ENCODE data around the gene FOXRED1. TPM values are rescaled to one million over a fixed set of nuclear protein-coding genes. Genes with fewer than 3 reads are reported as not detected.

Gene FOXRED1
- total and polyA plus RNA-seq, 2 donors (not counting 1 experiment from before 2014, with no cell fraction given): 26.1 to 46.0 TPM

- H3K4me1 ChIP-seq (ENCODE audit: control insufficient read depth in 2 of 2, insufficient read depth in 2 of 2, low read length in 2 of 2): peaks cover 17 to 31% of the 10 kb centered on the region in 2 donors
- Mint-ChIP-seq H3K4me3 (peak overlapping the region; percentile 100), H3K27ac (peak overlapping the region; percentile 95), H3K4me1 (peaks cover 44% of the 10 kb centered on the region), H3K9me3 (ENCODE audit: insufficient read depth) (no peaks in the 10 kb centered on the region), H3K27me3 (no peaks in the 10 kb centered on the region)
- H2AFZ ChIP-seq (ENCODE audit: insufficient read depth, low read depth, low read length, poor library complexity, severe bottlenecking): no peak overlapping the region
- no peaks in the 10 kb centered on the region for H3K27me3 ChIP-seq (replicated peaks in 1 of 4; ENCODE audit: control extremely low read depth in 1 of 4, control insufficient read depth in 3 of 4, insufficient read depth in 4 of 4, low read length in 3 of 4)
- peaks cover 21% of the 10 kb centered on the region for H3K79me2 ChIP-seq (ENCODE audit: control insufficient read depth, insufficient read depth, low read length)
- intact Hi-C loops (cut with micrococcal nuclease): no loop called here
- H3K36me3 ChIP-seq (replicated peaks in 1 of 2; ENCODE audit: control extremely low read depth in 1 of 2, control insufficient read depth in 1 of 2, extremely low read depth in 1 of 2, insufficient read depth in 2 of 2, low read length in 1 of 2): peaks cover 0 to 3% of the 10 kb centered on the region in 2 experiments
- TF ChIP-seq EZH2 (IDR thresholded peaks at IDR 0.05; ENCODE audit: borderline replicate concordance, insufficient read depth, low read depth, low read length, poor library complexity, severe bottlenecking): no peak
- no peak for TF ChIP-seq CTCF (IDR thresholded peaks at IDR 0.05)
- ATAC-seq (ENCODE audit: low read depth) (no peak), DNase-seq (no peak)
- H3K9me3 ChIP-seq (ENCODE audit: control extremely low read depth in 1 of 3, control insufficient read depth in 2 of 3, insufficient read depth in 1 of 3, low read length in 2 of 3): no peaks in the 10 kb centered on the region
- H3K4me3 ChIP-seq (ENCODE audit: control extremely low read depth in 1 of 5, extremely low read depth in 1 of 5, insufficient read depth in 1 of 5, low read depth in 2 of 5, low read length in 4 of 5): no peak overlapping the region
- H3K27ac ChIP-seq (ENCODE audit: low read length in 2 of 2): no peak overlapping the region
- H3K4me2 ChIP-seq (replicated peaks; ENCODE audit: low read depth, low read length, poor library complexity, severe bottlenecking): no peak overlapping the region
- no peaks in the 10 kb centered on the region for H4K20me1 ChIP-seq (ENCODE audit: control insufficient read depth, insufficient read depth, low read length, poor library complexity, severe bottlenecking)
- POLR2A ChIA-PET: interaction anchor here (0.7 to 1.8 kb wide), 3 partner anchors 13 to 72 kb away, joined by 3 to 9 read pairs (median 5); partner anchors contain the start of genes DCPS, FOXRED1 and SRPRA
- WGBS (ENCODE audit: insufficient coverage): 96% methylated on average over 6 of the region's 6 CpGs
- CTCF ChIA-PET: interaction anchor here (1.1 kb wide), 1 partner anchor 30 kb away, joined by 5 read pairs; no protein-coding TSS in a partner anchor
- H3K9ac ChIP-seq (ENCODE audit: low read length): no peak overlapping the region
Observed at GRCh38 chr11:126281245-126281644, 12.3 kb downstream of the FOXRED1 start.

- CTCF ChIA-PET: interaction anchor here (1.1 kb wide), 1 partner anchor 29 kb away, joined by 5 read pairs; no protein-coding TSS in a partner anchor
- Mint-ChIP-seq H3K27me3 (no peaks in the 10 kb centered on the region), H3K4me3 (peak overlapping the region; percentile 100), H3K27ac (peak overlapping the region; percentile 95), H3K4me1 (peaks cover 44% of the 10 kb centered on the region), H3K9me3 (ENCODE audit: insufficient read depth) (no peaks in the 10 kb centered on the region)
- intact Hi-C loops (cut with micrococcal nuclease): no loop called here
- Histone ChIP-seq H4K20me1 (ENCODE audit: control insufficient read depth, insufficient read depth, low read length, poor library complexity, severe bottlenecking) (no peaks in the 10 kb centered on the region), H3K4me1 (ENCODE audit: control insufficient read depth in 2 of 2, insufficient read depth in 2 of 2, low read length in 2 of 2) (peaks cover 17 to 31% of the 10 kb centered on the region in 2 donors), H3K79me2 (ENCODE audit: control insufficient read depth, insufficient read depth, low read length) (peaks cover 23% of the 10 kb centered on the region), H3K36me3 (replicated peaks in 1 of 2; ENCODE audit: control extremely low read depth in 1 of 2, control insufficient read depth in 1 of 2, extremely low read depth in 1 of 2, insufficient read depth in 2 of 2, low read length in 1 of 2) (peaks cover 0 to 3% of the 10 kb centered on the region in 2 experiments), H3K4me2 (replicated peaks; ENCODE audit: low read depth, low read length, poor library complexity, severe bottlenecking) (peak overlapping the region; percentile 97), H3K4me3 (ENCODE audit: control extremely low read depth in 1 of 5, extremely low read depth in 1 of 5, insufficient read depth in 1 of 5, low read depth in 2 of 5, low read length in 4 of 5) (no peak overlapping the region), H2AFZ (ENCODE audit: insufficient read depth, low read depth, low read length, poor library complexity, severe bottlenecking) (peak overlapping the region; percentile 94), H3K9me3 (ENCODE audit: control extremely low read depth in 1 of 3, control insufficient read depth in 2 of 3, insufficient read depth in 1 of 3, low read length in 2 of 3) (no peaks in the 10 kb centered on the region), H3K27ac (ENCODE audit: low read length in 2 of 2) (no peak overlapping the region), H3K27me3 (replicated peaks in 1 of 4; ENCODE audit: control extremely low read depth in 1 of 4, control insufficient read depth in 3 of 4, insufficient read depth in 4 of 4, low read length in 3 of 4) (no peaks in the 10 kb centered on the region), H3K9ac (ENCODE audit: low read length) (no peak overlapping the region)
- DNase-seq (no peak), ATAC-seq (ENCODE audit: low read depth) (no peak)
- POLR2A ChIA-PET: interaction anchor here (0.7 to 1.8 kb wide), 4 partner anchors 9 to 72 kb away, joined by 3 to 9 read pairs (median 4); partner anchors contain the start of genes DCPS, FOXRED1 and SRPRA
- WGBS (ENCODE audit: insufficient coverage): 100% methylated on average over 3 of the region's 10 CpGs
- no peak for TF ChIP-seq CTCF (IDR thresholded peaks at IDR 0.05)
- no peak for TF ChIP-seq EZH2 (IDR thresholded peaks at IDR 0.05; ENCODE audit: borderline replicate concordance, insufficient read depth, low read depth, low read length, poor library complexity, severe bottlenecking)
Observed at GRCh38 chr11:126281666-126282175, 12.8 kb downstream of the FOXRED1 start.
